ENCODE measurements around the gene CXXC4.
A peak's percentile ranks its signal among the peaks of the same experiment; 100 is the strongest.

CXXC4 gene

DNA sequence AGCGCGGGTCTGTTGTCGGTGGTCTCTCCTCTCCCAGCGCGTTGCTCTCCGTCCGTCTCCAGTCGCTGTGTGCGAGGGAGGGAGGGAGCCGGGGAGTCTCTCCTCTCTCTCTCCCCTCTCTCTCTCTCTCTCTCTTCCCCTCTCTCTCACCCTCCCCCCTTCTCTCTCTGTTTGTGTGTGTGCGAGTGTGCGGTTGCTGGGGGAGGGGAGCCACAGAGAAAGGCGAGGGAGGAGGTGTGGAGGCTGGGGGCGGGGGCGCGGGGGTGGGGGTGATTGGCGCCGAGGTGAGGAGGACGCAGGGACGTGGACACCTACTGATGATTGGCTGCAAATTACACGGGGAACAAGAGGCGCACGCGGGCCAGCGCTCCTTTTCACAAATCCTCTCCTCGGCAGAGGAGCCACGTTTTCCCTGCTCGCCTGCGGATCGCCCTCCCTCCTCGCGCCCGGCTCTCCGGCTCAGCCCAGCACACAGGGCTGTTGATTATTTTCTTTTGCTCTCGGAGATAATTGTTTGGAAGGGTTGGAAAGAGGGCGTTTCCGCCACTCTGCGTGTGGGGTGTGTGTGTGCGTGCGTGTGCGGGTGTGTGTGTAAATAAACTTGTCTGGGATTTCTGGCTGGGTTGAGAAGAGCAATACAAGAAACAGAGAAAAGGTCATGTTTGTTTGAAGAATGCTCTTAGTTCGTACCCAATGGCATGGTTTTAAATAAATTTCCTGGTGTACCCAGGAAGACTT, at the start of gene CXXC4:
TSS of gene CXXC4 (minus strand) at position 73 of the 738 bp plus-strand sequence. CDS start 3,092 bp downstream, outside the sequence.
- intact Hi-C loops (cut with DNase I) = loop anchor here (10.0 kb wide), 1 partner anchor 430 kb away; no protein-coding TSS in a partner anchor
- DNase-seq = peak; percentile 35 to 90 (median 78)

DNA sequence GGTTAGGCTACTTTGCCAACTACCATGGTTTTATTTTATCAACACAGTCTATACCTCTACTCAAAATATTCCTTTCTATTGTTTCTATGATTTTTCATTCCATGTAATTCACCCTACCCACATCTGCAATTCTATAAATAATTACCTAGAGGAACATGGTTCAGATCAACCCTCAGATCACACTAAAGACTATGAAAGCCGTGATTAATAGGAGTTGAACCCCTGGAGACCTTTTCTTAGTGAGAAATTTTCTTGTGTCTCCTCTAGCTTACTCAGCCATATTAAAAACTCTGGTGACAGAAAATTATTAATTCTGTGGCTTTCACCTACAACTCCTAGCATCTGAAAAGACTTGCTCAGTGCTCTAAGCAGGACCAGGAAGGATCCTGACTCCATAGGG, 38.5 kb upstream of the CXXC4 start:
- intact Hi-C loops (cut with DNase I) = no loop called here

DNA sequence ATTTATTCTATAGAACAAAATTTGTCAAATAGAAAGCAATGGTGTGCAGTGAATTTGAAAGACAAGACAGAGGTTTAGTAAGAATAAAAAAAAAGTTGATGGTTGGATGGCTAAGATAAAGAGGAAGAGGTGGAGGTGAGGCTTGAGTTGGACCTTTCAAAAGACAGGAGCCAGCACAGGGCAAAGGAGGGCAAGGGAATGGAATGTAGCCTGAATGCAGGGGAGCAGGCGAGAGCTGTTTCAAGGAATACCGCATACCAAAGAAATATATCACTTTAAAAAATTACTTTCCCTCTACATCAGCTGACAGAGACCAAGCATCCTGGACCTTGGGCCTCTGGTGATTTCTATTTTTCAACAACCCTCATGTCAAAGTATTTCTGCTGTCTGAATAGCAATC, 38.0 kb upstream of the CXXC4 start:
- intact Hi-C loops (cut with DNase I) = no loop called here
- DNase-seq = no peak

More for the DNA sequence above, 38.5 kb upstream of the CXXC4 start:
- no peak for DNase-seq

DNA sequence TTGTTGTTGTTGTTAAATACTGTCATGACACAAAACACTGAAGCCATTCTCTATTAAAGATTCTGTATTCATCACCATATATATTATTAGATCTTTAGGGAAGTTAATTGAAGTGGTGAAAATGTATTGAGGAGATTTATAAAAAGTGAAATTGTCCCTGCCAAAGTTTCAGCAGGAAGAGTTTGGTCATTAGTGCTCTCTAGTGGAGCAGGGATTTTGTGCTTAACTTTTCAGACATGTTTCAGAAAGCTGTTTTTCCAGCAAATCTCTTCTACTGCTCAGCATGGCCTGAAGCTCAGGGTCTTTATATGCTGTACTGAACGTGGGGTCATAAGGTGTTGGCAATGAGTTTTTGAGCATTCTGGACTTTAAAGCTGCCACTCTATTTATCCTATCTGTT, 36.7 kb upstream of the CXXC4 start:
- intact Hi-C loops (cut with DNase I) = no loop called here

DNA sequence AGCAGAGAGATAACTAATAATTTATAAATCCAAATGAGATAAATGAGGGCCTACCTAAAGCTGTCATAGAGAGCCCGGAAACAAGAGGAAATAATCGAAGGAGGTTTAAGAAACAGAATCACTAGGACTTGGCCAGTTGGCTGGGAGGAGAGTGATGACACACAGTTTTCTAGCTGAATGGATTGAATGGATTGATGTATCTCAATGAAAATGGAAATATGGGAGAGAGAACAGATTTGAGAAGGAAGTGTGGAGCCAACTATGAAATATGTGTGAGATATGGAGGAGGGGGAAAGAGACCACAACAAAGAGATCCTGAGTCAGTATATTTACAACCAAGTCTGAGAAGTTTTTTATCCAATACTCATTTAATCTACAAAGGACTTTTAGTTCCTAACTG, 35.7 kb upstream of the CXXC4 start:
- intact Hi-C loops (cut with DNase I) = no loop called here
- no peak for DNase-seq

More for the DNA sequence above, 36.7 kb upstream of the CXXC4 start:
- peak in 2 of 42 donors; percentile 7 to 36 for DNase-seq

DNA sequence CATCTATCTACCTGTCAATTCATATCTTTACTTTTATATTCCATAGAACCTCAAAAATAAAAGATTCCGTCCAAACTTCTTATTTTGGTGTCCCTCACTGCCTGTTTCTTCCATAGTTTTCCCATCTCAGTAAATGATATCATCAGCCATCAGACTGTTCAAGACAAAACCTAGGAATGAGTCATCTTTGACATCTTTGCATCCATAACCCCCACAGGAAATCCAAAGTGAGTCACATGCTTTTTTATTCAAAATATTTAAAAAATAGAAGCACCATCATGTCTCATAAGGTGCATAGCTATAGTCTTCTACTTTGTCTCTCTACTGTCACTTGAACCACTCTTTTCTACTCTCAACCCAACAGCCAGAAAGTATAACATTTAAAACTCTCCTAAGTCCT, 29.9 kb upstream of the CXXC4 start:
- intact Hi-C loops (cut with DNase I) = no loop called here
- no peak for DNase-seq

DNA sequence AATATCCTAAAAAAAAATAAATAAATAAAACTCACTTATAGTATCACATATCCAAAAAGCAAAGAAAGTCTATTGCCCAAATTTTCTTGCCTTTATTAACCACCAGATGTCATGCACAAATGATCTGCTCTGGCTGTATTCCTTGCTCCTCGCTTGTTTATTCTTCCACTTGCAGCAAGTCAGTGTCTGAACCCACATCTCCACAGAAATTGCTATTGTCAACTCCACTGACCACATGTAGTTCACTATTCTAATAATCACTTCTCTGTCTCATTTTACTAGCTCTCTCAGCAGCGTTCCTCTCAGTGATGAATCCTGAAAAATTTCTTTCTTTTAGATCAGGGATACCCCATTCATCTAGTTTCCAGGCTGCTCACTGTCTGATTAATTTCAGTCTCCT, 29.3 kb upstream of the CXXC4 start:
- DNase-seq = peak in 7 of 42 donors; percentile 5 to 38 (median 13)
- intact Hi-C loops (cut with DNase I) = no loop called here

DNA sequence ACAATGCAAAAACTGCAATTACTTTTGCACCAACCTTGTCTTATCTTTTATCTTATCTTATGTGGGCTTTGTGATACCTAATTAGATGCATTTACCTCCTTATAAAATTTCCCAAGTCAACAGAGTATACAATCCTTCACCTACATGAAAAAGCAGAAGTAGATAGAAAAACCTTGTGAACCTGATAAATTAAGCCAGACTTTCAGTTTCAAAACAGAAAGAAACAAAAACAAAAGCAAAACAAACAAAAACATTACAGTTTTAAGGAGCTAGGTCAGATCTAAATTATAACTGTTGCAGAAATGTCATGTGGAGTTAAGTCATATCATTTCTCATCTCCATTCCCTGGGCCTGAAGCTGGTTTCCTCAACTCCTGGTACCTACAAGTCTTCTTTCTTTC, 24.9 kb upstream of the CXXC4 start:
- intact Hi-C loops (cut with DNase I) = no loop called here
- no peak for DNase-seq

DNA sequence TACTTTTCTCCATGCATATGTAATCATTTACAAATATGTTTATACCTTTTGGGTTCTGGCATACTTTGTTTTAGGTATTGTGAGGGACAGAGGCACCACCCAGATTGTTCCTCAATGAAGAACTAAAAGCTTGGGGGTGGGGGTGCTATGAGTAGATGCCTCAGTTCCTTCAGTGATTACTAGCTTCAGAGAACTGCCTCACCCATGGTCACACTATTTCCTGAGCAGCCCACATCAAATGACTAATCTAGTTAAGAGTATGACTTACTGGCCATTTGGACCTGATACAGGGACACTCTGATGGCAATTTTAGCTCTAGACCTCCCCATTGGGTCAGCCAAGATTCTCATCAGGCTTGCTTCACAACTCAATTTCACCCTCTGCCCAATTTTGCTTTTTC, 22.2 kb upstream of the CXXC4 start:
- intact Hi-C loops (cut with DNase I) = no loop called here
- DNase-seq = no peak

DNA sequence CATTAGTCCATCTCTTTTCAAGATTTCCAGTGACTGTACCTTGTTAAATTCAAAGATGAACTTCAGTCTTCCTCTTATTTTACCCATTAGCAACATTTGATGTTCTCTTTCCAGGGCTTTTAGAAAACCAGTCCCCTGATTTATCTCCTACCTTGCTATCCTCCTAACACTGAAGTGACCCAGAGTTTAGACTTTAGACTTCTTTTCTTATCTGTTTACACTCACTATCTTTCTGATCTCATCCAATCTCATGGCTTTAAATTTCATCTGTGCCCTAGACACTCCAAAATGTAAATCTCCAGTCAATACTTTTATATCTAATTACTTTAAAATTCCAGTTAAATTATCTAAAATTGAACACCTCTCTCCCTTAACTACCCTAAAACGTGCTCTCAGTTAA, 13.5 kb upstream of the CXXC4 start:
- intact Hi-C loops (cut with DNase I) = no loop called here
- DNase-seq = no peak

DNA sequence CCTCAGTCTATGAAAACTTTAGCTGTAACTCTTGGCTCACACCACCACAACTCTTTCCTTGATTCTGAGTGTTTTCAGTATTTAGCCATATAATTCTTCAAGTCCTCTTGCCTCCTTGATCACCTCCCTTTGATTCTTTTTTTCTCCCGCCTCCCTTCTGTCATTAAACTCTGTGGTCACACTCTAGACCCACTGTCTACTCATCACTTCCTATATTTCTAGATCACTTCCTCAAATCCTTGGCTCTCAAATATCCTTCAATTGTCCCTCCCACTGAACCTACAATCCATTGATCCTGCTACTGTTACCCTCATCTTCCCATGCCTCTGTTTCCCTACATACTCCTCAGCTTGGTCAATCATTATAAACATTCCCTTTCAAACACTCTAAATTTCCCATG, 12.4 kb upstream of the CXXC4 start:
- intact Hi-C loops (cut with DNase I) = no loop called here
- DNase-seq = no peak

GRCh38 chr4:104504536-104504935, 9.8 kb upstream of the CXXC4 start:
- DNase-seq = no peak
- intact Hi-C loops (cut with DNase I) = no loop called here

DNA sequence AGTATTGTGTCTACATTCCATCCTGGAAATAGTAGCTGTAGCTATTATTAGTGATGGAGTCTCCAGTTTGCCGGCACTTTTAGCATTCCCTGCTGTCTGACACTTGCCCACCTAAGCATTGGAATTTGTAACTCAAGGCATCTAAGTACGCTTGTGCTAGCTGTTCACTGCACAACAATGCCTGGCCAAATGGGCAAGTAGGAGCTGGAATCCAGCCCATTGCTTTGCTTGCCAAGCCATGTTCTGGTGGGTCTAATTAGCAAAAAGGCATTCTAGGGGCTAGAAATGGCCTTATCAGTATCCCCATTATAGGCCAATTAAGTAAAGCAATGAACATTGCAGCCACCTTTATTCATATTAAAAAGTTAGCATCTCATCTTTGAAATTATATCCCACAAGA, 7.8 kb upstream of the CXXC4 start:
- DNase-seq = no peak
- intact Hi-C loops (cut with DNase I) = no loop called here

- DNase-seq = no peak
- intact Hi-C loops (cut with DNase I) = no loop called here
These were observed 6.6 kb upstream of the CXXC4 start for GRCh38 chr4:104501290-104501689.

DNA sequence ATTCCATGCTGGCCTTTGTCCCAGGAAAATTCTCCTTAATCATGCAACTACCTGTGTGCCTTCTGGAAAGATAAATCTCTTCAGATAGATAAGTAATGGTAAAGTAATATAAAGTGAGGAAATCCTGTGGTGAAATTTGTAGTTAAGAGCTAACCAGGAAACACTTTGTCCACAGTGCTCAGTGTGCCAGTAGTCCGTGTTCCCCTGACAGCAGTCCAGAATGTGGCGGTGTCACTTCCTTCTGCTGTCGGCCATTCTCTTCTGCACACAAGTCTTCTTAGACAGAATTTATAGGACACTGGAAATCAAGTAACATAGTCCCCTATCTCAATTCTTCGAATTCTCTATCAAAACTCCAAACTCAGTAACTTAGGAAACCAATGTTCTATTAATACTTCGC, 5.7 kb upstream of the CXXC4 start:
- intact Hi-C loops (cut with DNase I) = no loop called here
- DNase-seq = peak in 16 of 42 donors; percentile 3 to 57 (median 24)

GRCh38 chr4:104494185-104494584, 509 bp downstream of the CXXC4 start:
- intact Hi-C loops (cut with DNase I) = loop anchor here (10.0 kb wide), 1 partner anchor 429 kb away; no protein-coding TSS in a partner anchor

DNA sequence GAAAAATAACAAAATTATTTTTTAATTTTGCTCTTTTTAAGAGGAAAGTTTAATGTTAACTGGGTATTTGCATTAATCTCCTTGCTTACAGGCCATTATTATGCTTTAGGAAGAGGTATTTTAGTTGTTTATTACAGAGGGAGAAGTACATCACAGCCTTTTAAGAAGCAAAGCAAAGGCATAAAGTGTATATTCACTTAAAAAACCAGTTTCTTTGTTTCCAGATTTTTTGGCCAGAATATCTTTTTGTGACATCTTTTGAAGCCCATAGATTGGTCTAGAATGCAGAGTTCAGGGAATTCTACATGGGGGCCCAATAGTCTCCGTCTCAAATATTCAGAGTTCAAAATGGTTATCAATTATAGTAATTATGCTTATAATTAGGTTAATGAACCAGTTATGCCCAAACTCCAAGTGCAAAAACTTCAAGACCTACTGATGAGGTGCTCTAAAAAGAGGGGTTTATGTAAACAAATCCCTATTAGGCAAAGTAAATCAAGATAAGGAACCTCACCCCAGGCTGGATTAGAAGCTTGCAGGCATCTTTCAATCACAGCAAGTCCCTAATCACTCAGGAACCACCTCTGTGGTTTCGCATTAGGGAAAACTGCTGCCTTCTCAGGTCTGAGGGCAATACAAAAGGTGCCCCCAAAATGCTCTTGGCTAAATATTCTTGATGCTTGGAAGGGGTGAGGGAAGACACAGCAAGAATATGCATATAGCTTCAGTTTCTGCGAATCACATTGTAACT, 1.4 kb downstream of the CXXC4 start:
- peak in 5 of 42 donors; percentile 7 to 53 (median 16) for DNase-seq
- intact Hi-C loops (cut with DNase I) = loop anchor here (10.0 kb wide), 1 partner anchor 428 kb away; no protein-coding TSS in a partner anchor

More at GRCh38 chr4:104494185-104494584, 509 bp downstream of the CXXC4 start:
- no peak for DNase-seq

DNA sequence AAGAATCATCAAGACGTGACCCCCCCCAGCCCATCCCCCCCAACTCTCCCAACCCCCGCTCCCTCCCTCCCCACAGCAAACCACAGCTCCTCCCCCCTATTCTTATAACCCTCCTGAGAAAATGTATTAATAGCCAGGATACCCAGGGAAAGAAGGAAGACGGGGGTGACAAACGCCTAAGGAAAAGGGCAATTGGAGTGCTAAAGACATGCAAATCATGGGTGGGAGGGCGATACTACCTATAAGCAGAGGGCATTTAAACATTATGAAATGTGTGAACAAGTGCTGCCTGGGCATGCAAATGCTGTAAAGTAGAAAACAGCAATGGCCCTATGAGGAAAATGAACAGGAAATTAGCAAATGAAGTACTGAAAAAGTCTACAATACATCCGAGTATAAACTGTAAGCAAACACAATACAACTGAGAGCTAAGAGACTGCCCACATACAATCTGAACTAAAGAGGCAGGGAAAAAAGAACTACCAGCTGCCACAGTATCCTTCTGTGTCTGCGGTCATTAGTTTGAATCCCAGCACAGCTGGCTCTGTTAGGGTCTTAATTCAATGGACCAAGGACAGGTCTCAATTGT, 2.4 kb downstream of the CXXC4 start:
- intact Hi-C loops (cut with DNase I) = loop anchor here (10.0 kb wide), 1 partner anchor 427 kb away; no protein-coding TSS in a partner anchor
- peak in 20 of 42 donors; percentile 6 to 57 (median 17) for DNase-seq

DNA sequence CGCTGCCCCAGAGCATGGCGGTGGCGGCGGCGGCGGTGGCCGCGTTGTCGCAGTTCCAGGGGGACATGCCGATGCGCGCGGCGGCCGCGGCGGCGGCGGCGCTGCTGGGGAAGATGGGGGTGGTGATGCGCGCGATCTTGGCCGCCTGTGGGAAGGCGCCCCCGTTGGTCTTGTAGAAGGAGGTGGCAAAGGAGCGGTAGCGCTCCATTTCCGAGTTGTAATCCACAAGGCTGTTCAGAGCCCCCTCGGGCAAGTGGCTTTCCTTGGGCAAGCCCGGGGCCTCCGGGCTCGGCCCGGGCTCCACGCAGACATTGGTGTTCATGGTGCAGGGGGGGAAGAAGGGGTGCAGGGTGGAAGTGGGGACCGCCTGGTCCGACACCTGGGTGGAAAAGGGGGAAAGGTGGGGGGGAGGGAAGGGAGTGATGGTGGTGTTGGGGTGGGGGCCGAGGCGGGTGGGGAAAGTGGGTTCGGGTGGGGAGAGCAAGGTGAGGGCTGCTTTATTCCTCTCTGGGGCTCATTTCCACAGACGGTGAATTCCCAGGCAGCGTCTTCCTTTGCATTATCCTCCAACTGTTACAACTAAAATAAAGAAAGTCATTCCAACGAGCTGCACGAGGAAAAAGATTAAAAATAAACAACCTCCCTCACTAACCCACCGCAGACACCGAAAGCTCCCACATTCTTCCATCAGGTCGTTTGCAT, 3.1 kb downstream of the CXXC4 start:
- intact Hi-C loops (cut with DNase I) = loop anchor here (10.0 kb wide), 1 partner anchor 427 kb away; no protein-coding TSS in a partner anchor
- peak; percentile 7 to 86 (median 70) for DNase-seq
